GM18499 (cell line): Measurements from ENCODE around the gene FSTL1.
"Not testable (repeated sequence)": the region's sequence is repeated elsewhere in the genome, so short reads cannot be mapped to it uniquely, and the experiment has no call there.

Experiments
- ATAC-seq: cut with Tn5 transposase; IDR thresholded peaks from one replicate; pipeline ENCODE4 v1.9.1; 2021; ENCODE audit warnings: moderate number of reproducible peaks; ENCODE audit not compliant: insufficient read depth, unreplicated experiment

Gene FSTL1

GRCh38 chr3:120420360-120420759 lies 30.4 kb downstream of the FSTL1 start:
- ATAC-seq, result no peak

GRCh38 chr3:120419797-120420196 lies 31.0 kb downstream of the FSTL1 start:
- no peak for ATAC-seq

GRCh38 chr3:120418866-120419490 lies 31.8 kb downstream of the FSTL1 start:
- no peak for ATAC-seq

GRCh38 chr3:120418446-120418845 lies 32.3 kb downstream of the FSTL1 start:
- no peak for ATAC-seq

GRCh38 chr3:120417272-120417911 lies 33.4 kb downstream of the FSTL1 start:
- ATAC-seq, result peak; percentile 99

- ATAC-seq, result peak; percentile 11
Observed at GRCh38 chr3:120416868-120417267, 33.9 kb downstream of the FSTL1 start.

- ATAC-seq, result no peak
Observed at GRCh38 chr3:120415756-120416155, 35.0 kb downstream of the FSTL1 start.

GRCh38 chr3:120410541-120410940 lies 40.3 kb downstream of the FSTL1 start:
- no peak for ATAC-seq

GRCh38 chr3:120410116-120410515 lies 40.7 kb downstream of the FSTL1 start:
- ATAC-seq, result no peak

GRCh38 chr3:120407508-120408287 lies 43.1 kb downstream of the FSTL1 start:
- ATAC-seq, result no peak

GRCh38 chr3:120404876-120405275 lies 45.9 kb downstream of the FSTL1 start:
- no peak for ATAC-seq

- no peak for ATAC-seq
Observed at GRCh38 chr3:120402257-120402656, 48.5 kb downstream of the FSTL1 start.

GRCh38 chr3:120399372-120399771 lies 51.4 kb downstream of the FSTL1 start:
- no peak for ATAC-seq

GRCh38 chr3:120396469-120396868 lies 54.3 kb downstream of the FSTL1 start:
- ATAC-seq, result no peak

- ATAC-seq, result no peak
Observed at GRCh38 chr3:120394347-120394746, 56.4 kb downstream of the FSTL1 start.

- ATAC-seq, result no peak
Observed at GRCh38 chr3:120393761-120394160, 57.0 kb downstream of the FSTL1 start.

- ATAC-seq, result no peak
Observed at GRCh38 chr3:120393243-120393642, 57.5 kb downstream of the FSTL1 start.

- no peak for ATAC-seq
Observed at GRCh38 chr3:120382941-120383447, 67.8 kb downstream of the FSTL1 start.

GRCh38 chr3:120381503-120381902 lies 69.3 kb downstream of the FSTL1 start:
- no peak for ATAC-seq

GRCh38 chr3:120377948-120378347 lies 72.8 kb downstream of the FSTL1 start:
- ATAC-seq, result not testable (repeated sequence)

- peak; percentile 78 for ATAC-seq
Observed at GRCh38 chr3:120370463-120370862, 80.3 kb downstream of the FSTL1 start.
